ENCODE data around the gene SLC9A2. TPM values are rescaled to one million over a fixed set of nuclear protein-coding genes. Genes with fewer than 3 reads are reported as not detected.

Gene SLC9A2
- total and polyA plus RNA-seq, 2 of the 13 experiments (the other 11 are each of a cell fraction or from before 2014, with no cell fraction given): 0.02 TPM; not detected in 1

DNA sequence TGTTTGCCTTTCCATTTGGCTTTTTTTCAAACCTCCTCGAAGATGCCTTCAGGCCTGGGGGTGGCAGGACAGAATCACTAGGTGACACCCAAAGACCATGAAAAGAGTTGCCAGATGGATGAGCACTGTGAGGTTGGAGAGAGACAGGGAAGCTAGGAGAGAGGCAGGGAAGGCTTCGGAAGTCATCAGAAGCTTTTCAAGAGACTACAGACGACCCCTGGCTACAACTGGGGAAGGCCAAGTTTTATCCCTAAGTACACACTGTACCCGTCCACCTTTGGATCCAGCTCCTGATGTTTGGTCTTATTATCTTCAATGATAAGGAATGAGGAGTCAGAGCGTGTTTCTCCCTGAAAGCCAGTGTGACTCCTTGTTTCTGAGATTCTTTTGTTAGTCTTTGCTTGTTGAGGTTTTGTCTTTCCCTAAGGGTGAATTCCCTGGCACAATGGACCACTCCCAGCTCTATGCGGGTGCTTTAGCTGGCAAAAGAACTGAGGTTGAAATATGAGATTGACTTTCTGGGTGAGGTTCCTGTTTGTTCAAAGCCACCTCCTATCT, 33.4 kb upstream of the SLC9A2 start (continued):
- no peak for TF ChIP-seq ZNF318 (CRISPR knock-in tag; IDR thresholded peaks at IDR 0.05)
- TF ChIP-seq TAF1 (CRISPR knock-in tag; IDR thresholded peaks at IDR 0.05): no peak
- no peak for TF ChIP-seq ZNF616 (CRISPR knock-in tag; IDR thresholded peaks at IDR 0.05; ENCODE audit: low read depth)
- no peak for TF ChIP-seq NFRKB (IDR thresholded peaks at IDR 0.05)
- TF ChIP-seq THAP11 (CRISPR knock-in tag; IDR thresholded peaks at IDR 0.05): no peak
- no peak for TF ChIP-seq AFF4 (CRISPR knock-in tag; IDR thresholded peaks at IDR 0.05)

All from HepG2 (cell line).